Skin of body (tissue), 2 donors: Measurements from ENCODE around the gene ABHD10. TPM values are rescaled to one million over a fixed set of nuclear protein-coding genes. Genes with fewer than 3 reads are reported as not detected.

ENCODE experiments used
- DNase-seq: peaks from one replicate; lab custom pipeline; 2025; lab: John Stamatoyannopoulos, UW
- total RNA-seq: library from RNA; depleted of rRNA; stranded (reverse); fragments of >200 nt; gene quantifications from one replicate; pipeline ENCODE4 v1.2.3, GENCODE V29; 2014

ABHD10 gene
- 46.2 TPM for total RNA-seq

GRCh38 chr3:111978583-111979433 is at the start of gene ABHD10:
ABHD10 (plus strand) TSS chr3:111979026; CDS start chr3:111979062, 36 bp downstream.
- peak; percentile 98 for DNase-seq

GRCh38 chr3:111929484-111929883 is 49.3 kb upstream of the ABHD10 start:
- DNase-seq: no peak

DNA sequence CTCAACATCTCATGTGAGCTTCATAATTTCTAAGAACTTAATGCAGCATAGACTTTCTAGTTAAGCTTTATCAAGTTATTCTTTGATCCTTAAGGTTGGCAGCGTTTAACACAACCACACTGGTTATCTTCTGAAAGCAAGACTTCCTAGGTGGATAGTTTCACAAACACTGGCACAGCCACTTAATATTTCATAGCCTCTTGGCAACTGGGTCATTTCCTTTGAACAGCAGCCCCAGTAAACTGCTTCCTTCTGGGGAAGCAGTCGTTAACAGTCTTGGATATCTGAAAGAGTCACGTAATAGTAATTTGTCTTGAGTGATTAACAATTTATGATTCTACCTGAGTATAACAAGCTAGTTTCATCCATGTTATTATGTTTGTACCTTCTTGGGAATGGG is 45.9 kb upstream of the ABHD10 start:
- no peak for DNase-seq

GRCh38 chr3:111936191-111936841 is 42.5 kb upstream of the ABHD10 start:
- DNase-seq: no peak

GRCh38 chr3:111936967-111937366 is 41.9 kb upstream of the ABHD10 start:
- DNase-seq: no peak

DNA sequence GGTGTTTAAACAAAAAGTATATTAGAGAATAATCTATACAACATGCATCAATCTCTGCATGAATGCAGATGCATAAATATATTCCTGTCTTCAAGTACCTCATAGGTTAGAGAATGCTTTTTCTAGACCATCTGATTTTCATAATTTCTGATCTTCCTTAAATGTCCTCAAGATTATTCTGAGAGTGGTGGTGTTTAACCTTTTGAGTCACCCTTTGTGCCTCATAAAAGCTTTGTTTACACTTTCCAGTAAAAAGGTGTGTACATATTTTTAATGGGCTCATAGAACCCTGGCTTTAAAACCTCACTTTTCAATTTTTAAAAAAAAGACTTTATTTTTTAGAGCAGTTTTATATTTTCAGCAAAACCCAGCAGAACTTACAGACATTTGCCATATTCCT is 41.0 kb upstream of the ABHD10 start:
- DNase-seq: no peak

DNA sequence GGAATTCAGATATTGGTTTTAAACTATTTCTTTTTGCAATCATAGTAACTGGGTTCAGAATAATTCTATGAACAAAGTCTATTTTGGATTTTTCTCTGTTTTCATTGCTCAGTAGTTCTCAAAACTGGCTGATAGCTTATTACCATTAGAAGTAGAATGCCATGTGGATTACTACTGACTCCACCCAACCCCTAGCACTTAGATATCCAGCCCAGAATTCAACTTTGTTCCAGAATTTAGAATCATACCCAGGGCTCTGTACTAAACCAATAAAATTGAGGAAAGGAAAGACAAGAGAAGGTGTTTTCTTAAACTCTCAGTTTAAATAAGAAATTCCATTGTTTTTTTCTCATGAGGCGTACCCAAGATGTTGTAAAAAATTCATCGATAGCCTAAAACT is 39.0 kb upstream of the ABHD10 start:
- no peak for DNase-seq

GRCh38 chr3:111943533-111943932 is 35.3 kb upstream of the ABHD10 start:
- no peak for DNase-seq

GRCh38 chr3:111944372-111944771 is 34.5 kb upstream of the ABHD10 start:
- DNase-seq: no peak

GRCh38 chr3:111947231-111947630 is 31.6 kb upstream of the ABHD10 start:
- DNase-seq: peak; percentile 76

DNA sequence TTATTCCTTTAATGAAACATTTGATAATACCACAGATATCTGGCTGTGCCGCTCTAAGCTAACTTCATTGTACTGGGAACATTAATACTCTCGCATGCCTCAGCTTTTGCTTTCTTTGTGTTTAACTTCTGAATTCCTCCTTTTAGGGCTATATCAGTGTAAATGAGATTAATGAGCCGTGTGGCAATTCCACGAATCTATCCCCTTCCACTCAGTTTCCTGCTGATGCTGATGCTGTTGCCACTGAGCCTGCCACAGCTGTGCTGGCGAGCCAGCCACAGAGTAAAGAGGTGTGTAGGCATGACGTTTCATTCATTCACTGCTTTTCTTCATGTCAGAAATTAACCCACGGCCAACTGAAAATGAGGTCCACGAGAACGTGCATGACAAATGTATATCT is 30.0 kb upstream of the ABHD10 start:
- no peak for DNase-seq

DNA sequence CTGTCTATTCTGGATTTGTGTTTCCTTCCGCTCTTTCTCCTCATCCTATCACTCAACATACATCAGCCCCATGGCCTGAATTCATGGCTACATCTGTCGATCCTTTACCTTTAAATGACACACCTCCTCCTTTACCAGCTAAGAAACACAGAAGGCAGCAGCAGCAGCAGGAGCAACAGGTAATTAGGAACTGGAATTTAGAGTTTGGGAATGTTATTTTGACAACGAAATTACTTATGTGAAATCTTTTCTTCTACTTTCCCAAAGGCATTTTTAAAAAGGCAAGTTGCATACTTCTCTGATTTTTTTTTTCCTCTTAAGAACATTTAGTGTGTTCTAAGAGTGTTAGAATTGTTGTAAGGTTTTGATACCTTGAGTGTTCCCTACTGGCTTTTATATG is 29.1 kb upstream of the ABHD10 start:
- no peak for DNase-seq

DNA sequence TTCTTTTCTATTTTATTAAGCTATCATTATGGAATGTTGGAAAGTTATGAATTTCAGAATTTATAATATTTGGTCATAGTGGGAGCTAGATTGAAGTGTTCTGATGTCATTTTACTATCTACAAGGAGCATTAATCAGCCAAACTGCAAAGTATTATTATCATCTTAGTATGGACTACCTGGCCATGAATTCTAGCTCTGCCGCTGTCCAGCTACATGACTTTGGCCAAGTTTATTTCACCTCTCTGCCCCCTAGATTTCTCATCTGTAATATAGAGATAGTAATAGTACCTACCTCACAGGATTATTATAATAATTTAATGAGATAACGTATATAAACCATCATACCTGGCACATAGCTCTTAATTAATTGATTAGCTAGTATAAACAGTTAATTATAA is 27.8 kb upstream of the ABHD10 start:
- no peak for DNase-seq

DNA sequence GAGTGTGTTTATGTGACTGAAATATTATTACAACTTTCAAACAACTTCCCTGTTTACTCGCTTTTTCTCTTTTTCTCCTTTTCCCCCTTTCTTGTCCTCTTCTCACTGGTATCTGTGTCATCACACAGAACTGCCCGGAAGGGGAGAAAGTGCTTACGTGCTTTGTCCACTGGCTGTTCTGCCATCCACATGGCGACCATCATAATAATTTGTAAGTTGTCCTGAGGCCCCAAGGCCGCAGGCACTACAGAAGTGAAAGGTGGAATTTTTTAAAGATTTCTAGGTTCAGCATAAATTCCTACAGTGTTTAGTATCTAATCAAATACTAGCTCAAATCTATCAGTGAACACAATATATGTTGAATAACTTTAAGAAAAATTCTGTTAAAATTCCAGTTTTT is 26.7 kb upstream of the ABHD10 start:
- no peak for DNase-seq

DNA sequence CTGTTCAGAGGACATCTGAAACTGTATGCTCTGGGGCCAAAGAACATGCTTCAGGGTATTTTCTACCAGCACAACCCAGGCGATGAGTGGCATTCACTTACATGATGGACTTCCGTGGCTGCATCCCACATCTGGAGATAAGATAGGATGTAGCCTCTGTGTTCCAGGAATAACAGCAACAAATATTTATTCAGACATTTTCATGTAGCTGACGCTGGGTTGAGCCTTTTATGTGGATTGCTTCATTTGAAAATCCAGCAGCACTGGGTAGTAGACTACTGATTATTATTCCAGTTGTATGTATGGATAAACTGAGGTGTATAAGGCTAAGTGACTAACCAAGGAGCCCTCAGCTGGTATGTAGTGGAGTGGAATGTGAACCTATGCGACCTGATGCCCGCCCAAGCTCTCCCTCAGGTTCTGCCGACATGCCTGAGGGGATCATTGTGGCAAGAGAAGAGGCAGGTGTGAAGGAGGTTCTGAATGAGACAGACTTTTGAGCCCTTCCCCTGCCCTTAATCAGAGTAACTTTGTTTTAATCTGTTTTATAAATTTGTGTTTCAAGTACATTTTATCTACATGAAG is 25.9 kb upstream of the ABHD10 start:
- no peak for DNase-seq

DNA sequence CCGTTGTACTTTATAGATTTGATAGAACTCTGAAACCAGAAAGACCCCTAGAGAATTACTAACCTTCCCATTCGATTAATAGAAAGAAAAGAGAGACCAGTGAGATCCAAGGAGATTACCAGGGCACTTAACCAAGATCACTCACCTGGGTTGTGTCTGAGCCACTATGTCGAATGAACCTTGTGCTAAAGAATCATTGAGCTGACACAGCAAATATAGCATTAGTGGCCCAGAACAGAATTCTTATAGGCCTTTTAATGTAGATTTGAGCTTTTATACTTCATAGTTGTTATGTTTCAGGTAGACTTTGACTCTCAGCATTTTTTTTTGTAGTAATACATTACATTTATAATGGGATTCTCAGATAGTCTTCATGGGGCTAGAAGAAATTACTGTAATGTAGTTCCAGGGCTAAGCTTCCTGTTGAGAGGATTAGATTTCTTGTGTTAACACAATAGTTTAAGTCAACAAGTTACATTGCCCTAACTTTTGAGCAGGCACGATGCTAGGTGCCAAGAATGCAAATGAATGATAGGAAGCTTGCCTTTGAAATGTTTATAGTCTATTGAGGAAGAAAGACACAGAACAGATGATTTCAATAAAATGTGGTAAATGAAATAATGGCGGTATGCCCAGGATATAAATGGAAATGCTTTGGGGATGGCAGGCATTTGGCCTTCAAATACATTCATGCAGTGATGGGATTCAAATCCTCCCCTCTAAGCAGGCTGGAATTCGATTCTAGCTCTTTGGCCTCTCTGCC is 24.4 kb upstream of the ABHD10 start:
- DNase-seq: no peak

GRCh38 chr3:111955876-111956275 is 22.9 kb upstream of the ABHD10 start:
- no peak for DNase-seq

DNA sequence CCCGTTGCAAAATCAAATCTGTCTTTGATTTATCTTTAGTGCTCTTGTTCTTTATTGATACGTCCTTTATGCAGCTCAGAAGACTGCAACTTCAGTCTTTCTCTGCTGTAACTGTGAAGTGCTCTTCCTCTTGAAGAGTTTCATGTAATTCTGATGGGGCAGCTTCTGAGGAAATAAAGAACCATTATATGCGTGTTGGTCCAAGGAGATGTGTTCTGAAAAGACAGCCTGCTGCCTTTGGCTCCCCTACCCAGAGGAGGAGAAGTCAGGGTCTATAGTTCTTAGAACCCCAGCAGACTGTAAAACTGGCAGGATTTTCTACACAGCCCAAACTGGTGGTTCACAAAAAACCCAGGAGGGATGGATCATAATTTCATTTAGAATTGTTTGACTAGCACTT is 22.4 kb upstream of the ABHD10 start:
- DNase-seq: no peak

- DNase-seq: no peak
Observed at GRCh38 chr3:111956995-111957734, 21.7 kb upstream of the ABHD10 start.

DNA sequence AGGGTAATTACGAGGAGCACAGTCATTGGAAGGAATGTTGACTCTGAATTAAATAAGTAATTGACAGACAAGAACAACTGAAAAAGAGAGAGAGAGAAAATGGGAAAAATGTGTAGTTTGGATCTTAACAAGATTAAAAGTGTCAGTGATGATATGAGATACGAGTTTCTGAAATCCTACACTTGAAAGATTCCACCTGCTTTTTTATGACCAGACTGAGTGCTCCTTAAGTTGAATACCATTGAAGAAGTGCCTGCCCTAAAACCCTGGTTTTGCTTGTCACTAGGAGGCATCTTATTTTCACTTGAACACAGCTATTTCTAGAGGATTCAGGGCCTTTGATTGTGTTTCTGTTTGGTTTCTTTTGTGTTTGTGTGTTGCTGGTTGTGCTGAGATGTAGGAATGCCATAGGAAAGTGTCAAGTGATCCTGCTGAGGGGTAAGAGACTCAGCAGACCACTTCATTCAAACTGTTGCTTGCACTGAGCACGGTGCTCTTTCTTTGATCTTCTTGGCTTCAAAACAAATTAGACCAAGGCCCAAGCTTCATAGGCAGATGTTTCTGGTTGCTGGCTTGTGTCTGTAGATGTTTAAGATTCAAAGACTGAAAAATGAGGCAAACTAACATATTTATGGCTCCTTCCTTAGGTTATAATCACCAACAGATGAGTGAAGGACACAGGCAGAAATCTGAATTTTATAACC is 17.2 kb upstream of the ABHD10 start:
- peak; percentile 50 for DNase-seq

DNA sequence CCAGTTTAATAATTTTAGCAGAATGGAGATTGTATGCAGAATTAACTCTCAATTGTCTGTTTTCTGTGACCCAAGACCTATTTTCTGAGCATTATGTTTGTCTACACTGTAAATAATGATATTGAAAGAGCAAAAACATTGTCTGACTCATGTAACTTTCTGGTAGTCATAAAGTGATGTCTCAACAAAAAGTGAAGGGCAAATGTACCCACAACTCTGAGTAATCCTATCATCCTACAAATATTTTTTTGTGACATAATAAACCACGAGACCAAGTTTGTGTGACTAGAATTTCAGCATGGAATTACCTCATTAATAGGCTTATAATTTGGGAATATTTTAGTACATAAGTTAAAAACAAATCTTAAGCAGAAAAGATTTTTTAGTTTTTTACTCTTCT is 15.4 kb upstream of the ABHD10 start:
- DNase-seq: no peak
